ENCODE measurements around the gene ACVR1C.

Gene ACVR1C

DNA sequence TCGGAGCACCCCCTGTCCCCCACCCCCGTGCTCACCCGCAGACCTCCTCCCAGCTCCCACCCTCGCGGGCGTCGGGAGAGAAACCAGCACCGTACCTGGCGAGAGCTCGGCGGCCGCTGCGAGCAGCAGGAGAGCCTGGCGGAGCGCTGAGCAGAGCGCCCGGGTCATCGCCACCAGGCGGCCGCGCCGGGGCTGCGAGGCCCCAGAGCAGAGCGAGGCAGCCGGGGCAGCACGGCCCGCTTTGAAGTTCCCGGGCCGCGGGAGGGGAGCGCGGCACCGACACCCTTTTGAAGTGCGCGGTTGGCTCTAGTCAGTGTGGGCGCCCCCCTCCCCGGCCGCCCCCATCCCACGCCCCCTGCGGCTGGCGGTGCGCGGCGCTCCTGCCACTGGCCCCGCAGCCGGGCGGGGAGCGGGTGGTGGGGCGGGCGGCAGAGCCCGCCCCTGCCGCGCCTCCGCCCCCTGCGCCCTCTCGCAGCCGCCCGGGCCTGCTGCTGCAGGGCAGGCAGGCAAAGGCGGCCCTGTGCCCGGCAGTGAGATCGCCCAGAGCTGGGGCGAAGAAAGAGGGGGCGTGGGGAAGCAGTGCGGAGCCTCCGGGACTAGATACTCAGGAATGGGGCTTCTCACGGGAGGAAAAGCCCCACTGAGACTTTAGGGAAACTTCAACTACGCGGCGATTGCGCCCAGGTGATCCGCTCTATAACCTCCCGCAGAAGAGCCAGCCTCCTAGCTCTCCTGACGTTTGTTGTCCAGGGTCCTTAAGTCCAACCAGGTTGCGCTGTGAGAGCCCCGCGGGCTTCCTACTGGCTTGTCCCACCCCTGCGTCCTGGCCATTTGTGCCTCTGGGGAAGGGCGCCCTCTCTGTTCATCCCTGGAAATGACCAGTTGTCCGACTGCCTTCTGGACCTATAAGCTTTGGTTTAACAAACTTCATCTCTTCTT is at the start of gene ACVR1C:
ACVR1C (minus strand) TSS at position 388 of the 939 bp plus-strand sequence; CDS start at position 168, 220 bp downstream.
- peak; percentile 66 to 75 for DNase-seq

DNA sequence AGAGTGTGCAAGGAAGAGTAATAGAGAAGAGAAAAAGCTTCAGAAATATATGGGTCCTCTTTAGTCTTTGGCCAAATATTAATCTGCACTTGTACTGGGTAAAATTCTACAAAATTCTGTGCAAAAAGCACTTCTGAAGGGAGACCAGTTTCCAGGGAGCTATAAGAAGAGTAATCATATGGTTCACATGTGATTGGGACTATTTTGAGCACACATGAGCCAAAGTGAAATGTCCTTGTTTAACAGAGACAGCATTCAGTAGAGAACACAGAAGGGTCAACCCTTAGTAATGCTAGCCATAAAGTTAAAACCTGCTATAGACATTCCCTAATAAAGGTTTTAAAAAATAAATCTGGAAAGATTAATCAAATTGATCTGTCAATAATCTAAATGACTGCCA is 49.3 kb upstream of the ACVR1C start:
- DNase-seq, result no peak

DNA sequence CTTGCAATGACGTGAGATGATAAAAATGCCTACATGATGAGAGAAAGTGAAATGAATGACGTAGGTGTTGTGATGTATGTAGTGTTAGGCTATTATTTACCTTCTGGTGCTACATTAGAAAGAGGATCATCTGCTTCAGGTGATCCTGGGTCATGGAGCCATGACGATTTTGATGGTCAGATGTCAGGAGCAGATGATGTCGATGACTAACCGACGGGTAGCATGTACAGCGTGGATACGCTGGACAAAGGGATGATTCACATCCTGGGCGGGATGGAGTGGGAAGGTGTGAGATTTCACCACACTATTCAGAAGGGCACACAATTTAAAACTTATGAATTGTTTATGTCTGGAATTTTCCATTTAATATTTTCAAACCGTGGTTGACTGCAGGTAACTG is 43.5 kb upstream of the ACVR1C start:
- no peak for DNase-seq

DNA sequence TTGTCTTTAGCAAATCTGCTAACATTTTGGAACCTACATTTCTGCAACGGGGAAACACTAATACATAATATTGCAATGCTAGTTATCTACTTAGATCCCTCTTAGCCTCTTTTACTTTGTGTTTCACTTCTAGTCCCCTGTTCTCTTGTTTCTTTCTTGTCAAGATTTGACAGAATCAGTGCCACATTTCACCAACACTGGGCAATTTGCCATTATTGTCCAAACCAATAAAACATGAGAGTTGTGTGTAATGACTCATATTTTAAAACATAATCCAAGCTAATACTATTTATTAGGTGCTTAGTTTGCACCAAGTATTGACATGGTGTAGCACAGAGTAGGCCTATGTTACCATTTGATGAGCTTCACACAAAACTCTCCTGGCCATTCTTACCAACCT is 33.7 kb upstream of the ACVR1C start:
- DNase-seq, result no peak

DNA sequence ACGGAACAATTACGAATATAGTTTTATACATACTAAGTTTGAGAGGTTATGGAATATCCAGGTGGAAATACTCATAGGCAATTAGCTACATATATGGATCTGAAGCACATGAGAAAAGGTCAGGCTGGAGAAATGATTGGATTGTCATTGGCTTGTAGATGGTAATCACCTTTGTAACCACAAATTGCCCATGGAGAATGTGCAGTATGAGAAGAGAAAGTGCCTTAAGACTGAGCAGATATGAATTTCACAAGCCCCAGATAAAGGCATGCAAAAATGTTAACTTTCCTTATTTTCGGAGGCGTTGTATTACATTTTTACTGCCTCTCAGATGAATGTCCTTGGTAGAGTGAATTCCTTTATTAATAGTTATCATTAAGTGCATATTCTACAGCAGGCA is 33.1 kb upstream of the ACVR1C start:
- DNase-seq, result no peak

DNA sequence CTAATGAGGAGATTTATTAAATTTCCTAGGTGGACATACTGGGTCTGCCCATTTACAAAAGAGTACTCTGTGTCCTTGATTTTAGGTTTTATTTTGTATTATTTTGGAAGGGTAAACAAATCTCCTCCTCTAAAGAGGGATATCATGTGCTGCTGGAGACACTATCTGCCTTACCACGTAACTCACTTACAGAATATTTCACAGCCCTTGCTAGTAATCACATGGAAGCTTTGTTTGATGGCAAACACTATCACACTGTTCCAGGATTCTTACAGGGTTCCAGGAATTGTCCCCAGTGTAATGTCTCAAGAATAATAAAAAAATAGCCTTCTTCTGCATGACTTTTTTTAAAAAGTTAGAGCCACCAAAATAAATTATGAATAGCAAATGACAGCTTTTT is 29.2 kb upstream of the ACVR1C start:
- DNase-seq, result no peak

DNA sequence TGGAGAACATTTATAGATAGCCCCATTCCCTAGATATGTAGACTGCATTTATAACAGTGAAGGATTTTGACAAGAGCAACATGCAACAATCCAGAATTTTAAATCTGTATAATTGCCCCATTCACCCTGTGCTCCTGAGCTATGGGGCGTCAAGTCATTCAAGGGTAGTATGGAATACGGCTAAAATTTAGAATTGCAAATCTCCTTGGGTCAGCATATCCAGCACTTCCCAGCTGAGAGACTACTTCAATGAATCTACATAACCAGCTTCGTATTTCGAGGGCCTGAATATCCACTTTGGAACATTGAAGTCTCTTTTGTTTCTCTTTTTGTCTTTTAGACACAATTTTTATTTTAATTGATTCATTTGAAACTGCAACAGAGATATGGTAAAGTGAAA is 28.4 kb upstream of the ACVR1C start:
- no peak for DNase-seq

DNA sequence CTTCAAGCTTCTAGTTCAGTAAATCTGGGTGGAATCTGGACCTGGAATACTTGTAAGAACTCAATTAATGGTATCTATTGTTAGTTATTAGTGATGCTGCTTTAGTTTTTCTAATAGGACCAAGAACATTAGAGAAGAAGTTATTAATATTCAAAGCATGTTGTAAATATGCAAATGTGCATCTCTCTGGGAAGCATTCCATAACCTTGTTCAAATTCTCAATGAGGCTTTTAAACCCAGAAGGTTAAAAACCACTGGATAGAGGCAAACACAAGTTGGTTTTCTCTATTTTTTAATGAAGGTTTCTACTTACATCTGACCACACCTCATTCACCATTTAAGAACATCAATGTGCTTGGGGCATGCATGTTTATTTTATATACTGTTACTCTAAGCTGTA is 16.1 kb upstream of the ACVR1C start:
- DNase-seq, result no peak

DNA sequence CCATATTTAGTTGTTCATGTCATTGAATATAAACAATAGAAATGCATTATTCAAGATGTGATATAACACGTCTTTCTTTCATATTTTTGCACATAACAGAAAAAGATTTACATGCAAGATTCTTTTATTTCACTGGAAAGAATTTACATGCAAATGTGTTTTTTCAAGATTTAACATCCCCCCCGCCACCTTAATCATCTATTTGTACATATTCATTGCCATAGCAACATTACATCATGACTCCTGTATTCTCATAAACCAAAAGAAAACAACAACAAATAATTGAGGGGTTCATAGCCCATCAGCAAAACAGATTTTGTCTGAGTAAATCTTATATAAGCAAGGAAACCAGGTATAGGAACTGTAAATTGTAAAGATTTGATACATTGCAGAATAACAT is 3.2 kb upstream of the ACVR1C start:
- no peak for DNase-seq

DNA sequence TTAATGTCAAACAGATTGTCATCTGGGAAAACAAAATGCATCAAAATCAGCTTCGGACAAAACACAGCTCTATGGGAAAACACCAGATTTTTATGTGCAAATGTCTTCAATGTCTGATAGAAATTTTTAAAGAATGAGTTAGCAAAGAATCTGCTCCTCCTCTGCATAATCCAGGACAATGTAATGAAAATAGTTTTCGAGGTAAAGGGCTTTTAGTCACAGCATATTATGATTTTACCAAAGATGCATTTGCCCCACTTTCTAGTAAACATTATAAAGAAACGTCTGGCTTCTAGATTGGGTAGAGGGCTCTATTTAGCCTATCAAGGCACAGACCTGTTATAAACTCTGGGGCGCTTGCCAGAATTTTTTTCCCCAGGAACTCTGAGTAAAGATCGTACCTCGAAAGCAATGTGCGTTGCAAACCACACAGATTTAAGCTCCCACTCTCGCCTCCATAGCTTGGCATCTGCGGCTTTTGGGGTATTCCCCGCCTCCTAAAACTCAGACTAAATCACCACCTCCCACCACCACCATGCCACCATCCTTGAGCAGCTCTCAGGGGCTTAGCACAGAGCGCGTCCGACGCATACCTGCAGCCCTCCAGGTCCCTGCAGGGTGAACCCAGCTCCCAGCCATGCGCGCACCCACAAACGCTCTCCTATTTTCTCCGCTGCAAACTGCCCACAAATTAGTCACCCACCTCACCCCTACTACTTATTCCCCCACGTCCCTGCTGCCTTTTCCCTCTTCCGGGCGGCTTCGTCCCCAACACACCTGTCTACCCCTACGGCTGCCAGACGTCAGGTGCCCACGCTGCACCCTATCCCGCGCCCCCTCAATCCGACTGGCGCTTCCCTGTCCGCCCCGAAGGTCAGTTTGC is 829 bp downstream of the ACVR1C start:
- DNase-seq, result peak; percentile 47 to 58

DNA sequence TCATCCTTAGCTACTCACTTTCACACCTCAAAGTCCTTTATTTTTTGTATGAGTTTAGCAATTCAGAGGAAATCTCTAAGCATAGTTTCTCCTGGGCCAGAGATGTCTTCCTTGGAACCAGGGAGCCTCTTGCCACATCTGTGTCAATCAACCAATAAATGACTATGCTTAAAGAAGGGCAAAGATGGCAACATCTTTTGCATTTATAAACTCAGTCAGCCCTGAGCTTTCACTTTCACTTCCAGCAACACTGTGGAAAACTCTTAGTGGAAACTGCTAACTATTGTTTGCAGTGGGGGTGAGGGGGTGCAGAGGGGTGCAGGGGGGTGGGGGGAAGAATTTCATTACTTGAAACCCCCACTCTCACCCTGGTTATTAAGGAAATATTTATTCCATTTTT is 3.4 kb downstream of the ACVR1C start:
- DNase-seq, result no peak

DNA sequence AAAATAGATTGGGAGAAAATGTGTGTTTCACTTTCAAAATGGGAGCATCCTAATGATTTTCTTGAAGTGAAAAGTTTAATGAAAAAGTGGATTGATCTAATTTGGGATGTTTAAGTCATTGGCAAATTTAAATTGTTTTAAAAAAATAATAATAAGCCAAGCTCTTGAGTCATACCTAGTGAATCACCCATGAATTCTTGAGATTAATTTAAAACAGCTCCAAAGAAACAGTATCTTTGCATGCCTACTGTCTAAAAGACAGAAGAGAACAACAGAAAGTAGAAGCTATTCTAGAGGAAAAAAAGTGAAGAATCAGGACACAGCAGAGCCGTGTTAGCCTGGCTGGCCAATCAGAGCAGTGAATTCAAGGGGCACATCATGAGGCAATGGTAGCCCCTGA is 7.7 kb downstream of the ACVR1C start:
- DNase-seq, result no peak

DNA sequence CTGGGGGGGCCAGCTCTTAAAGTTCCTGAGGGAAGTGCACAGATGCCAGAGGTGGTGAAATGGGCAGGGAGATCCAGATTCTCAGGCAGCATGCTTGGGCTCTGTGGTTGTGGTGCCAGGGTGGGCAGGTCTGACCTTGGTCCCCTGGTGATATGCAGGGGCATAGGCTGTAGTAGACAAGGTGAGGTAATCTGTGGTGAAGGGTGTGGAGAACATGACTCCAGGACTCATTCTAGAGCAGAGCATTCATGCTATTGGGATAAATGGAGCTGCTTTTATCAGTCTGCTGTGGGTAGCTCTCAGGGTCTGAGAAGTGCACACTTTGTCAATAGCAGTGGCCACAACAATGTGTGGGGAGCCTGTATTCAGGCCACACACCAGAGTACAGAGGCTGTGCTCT is 16.9 kb downstream of the ACVR1C start:
- DNase-seq, result no peak

DNA sequence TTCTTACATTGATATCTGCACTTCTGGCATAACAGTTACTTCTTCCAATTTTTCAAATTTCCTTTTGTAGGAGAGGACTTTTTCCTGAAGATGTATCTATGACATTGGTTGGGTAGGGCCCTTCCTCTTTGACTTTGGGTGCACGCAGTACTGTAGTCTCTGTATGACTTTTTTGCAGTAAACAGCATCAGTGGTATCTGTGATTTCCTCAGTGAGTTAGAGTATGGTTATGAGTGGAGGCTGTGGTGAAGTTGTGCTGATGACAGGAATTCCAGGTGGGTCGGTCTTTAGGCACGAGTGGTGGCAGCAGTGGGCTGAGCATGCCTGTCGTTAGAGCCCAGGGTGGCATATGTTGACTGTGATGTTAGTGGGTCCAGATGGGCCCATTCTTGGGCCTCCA is 17.6 kb downstream of the ACVR1C start:
- DNase-seq, result no peak

DNA sequence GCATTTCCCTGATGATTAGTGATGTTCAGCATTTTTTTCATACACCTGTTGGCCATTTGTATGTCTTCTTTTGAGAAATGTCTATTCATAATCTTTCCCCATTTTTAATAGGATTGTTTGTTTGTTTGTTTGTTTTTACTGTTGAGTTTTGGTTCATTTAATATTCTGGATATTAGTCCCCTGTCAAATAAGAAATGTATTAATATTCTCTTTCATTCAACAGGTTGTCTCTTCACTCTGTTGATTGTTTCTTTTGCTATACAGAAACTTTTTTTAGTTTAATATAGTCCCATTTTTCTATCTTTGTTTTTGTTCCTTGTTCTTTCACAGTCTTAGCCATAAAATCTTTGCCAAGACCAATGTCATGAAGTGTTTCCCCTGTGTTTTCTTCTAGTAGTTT is 22.1 kb downstream of the ACVR1C start:
- DNase-seq, result no peak

DNA sequence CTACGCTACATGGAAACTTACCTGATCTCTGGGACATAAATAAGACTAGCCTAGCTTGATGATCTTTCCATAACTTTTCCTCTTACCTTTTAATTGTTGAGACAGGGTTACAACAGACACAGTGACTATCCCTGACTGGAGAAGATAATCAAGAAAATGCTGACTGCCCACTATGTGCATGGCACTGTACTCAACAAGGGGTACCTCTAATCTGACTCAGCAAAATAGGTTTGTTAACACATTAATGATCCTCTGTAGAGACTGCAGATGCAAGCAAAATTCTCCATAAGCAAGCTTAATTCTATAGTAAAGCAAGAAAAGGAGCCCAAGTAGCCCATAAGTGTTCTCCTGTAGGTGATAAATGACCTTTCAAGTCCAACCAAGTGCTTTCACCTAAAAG is 25.5 kb downstream of the ACVR1C start:
- DNase-seq, result no peak

DNA sequence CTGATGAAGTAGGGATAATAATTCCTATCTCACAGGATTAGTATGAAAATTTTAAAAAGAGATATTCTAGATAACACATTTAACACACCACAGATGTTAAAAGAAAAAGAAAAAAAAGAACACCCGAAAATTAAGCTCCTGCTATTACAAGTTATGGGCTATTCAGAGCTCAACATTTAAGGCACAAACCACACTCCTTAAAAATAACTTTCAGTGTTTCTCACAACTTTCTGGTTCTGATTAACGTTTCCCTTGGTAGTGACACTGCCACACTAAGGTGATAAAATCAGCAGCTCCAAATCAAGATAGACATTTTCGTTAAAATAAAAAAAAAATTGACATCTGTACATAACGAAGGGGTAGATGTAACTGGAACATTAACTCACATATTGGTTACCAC is 26.9 kb downstream of the ACVR1C start:
- no peak for DNase-seq

DNA sequence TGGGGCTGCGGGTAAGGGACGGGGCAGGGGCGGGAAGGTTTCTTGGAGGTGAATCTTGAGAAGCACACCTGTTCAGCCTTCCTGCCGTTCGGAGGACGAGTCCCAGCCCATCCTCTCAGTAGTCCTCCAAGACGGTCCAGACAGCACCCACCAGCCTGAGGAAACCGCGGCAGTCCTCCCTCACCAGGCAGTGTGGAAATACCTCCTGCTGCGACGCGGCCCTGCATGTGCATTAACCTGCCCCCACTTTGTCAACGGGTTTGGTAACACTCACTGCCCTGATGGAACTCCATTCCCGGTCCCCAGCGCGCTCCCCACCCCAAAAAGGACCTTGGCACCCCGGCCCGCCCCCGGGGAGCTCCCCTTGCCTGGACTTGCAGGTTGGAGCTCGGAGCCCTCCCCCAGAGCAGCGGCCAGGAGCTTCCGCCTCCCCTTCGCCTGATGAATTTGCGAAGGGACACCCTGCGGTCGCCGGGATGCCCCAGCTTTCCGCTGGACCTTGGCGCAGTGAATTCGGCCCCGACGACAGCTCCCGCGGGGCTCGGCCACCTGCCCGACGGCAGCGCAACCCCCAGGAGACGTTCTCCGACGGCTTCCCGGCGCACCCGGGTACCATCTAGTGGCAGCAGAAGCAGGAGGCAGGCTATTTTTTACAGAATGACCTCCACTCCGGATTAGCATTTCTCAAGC is 31.5 kb downstream of the ACVR1C start:
- DNase-seq, result peak; percentile 59 to 67

DNA sequence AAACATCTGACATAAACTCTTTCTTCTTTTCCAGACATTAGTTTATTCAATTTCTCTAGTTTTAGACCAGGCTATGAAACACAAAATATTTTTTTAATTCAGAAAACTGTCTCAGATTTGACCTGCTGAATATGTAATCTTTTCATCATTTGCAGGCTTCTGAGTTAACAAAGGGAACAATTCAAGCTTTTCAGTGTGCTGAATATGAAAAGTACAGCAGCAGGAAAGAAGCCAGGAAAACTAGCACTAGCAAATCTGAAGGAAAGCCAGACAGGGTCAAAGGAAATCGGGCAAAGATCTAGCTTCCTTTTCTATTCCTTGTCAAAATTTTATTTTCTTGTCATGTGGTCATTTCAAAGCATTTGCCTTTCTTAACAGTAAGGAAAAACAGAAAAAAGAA is 35.3 kb downstream of the ACVR1C start:
- DNase-seq, result no peak

DNA sequence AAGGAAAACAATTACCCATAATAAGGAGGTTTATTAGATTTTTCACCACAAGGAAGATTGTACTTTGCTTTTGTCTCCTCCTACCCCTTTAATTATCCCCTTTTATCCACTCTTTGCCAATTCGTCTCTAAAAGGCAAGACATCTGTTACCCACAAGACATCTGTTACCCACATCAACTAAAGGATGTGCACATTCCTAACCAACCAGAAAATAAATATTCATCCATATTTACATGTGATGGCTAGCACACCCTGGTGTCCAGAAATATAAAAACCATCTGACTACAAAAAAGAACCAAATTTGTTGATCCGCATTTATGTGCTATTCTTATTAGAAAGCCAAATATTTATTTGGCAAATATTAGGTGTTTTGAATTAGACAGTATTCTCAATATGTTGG is 35.7 kb downstream of the ACVR1C start:
- no peak for DNase-seq

DNA sequence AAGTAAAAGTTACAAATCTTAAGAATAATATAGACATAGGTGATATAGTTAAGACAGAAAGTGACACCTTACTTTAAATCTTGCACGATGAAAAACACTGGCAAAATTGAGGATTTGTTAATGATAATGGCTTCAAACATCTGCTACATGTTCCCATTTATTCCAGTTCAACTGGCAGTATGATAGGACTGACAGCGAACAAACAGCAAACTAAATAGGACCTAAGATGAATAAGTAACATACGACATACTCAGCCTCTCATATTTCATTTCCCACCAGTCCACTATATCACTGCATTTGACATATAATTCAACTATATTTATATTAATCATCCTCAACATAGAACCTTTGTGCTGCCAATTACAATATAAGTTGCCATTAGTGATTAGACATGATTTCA is 36.3 kb downstream of the ACVR1C start:
- DNase-seq, result no peak

DNA sequence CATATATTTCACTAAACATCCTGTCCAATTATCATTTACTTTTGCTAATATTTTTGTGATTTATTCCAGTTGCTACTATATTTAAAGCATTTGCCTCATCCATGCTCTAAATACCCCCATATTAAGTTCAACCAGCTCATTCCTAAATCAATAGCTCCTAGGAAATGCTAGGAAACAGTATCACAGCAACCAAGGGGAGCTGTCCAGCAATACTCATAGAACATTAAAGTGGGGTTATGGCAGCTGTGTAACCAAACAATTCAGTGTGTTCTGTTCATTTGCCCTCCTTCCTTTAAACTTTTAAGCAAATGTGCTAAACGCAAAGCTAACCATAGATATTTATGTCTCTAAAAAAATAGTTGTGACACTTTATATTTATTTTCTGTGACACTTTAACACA is 41.1 kb downstream of the ACVR1C start:
- DNase-seq, result no peak

DNA sequence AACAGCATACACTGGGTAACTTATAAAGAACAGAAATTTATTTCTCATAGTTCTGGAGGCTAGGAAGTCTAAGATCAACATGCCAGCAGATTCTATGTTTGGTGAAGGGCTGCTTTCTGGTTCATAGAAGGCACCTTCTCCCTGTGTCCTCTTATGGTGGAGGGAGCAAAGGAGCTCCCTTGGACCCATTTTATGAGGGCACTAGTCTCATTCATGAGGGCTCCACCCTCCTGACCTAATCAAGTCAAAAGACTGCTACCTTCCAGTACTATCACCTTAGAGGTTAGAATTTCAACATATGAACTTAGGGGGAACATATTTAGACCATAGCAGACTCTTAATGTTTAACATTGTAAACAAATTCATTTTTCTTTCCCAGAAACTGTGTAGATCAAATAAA is 54.5 kb downstream of the ACVR1C start:
- DNase-seq, result no peak

Measured in activated CD4-positive, alpha-beta T cell treated with anti-CD3 and anti-CD28 coated beads, Interleukin-2, amount 50 U/mL, for 48 hours (primary cell).